ENCODE data around the gene DNAH10.

DNAH10 gene

GRCh38 chr12:123950476-123951349 lies 188.6 kb downstream of the DNAH10 start:
- DNase-seq, result no peak

- DNase-seq, result no peak
Observed at GRCh38 chr12:123951467-123951866, 189.4 kb downstream of the DNAH10 start.

GRCh38 chr12:123952037-123952436 lies 189.9 kb downstream of the DNAH10 start:
- no peak for DNase-seq

GRCh38 chr12:123954647-123955350 lies 192.7 kb downstream of the DNAH10 start:
- no peak for DNase-seq

GRCh38 chr12:123956249-123956648 lies 194.1 kb downstream of the DNAH10 start:
- DNase-seq, result no peak

GRCh38 chr12:123957196-123957595 lies 195.1 kb downstream of the DNAH10 start:
- no peak for DNase-seq

GRCh38 chr12:123958462-123958861 lies 196.4 kb downstream of the DNAH10 start:
- DNase-seq, result no peak

GRCh38 chr12:123958876-123959275 lies 196.8 kb downstream of the DNAH10 start:
- DNase-seq, result no peak

- no peak for DNase-seq
Observed at GRCh38 chr12:123960029-123960735, 198.1 kb downstream of the DNAH10 start.

GRCh38 chr12:123960856-123961255 lies 198.8 kb downstream of the DNAH10 start:
- DNase-seq, result no peak

- no peak for DNase-seq
Observed at GRCh38 chr12:123961585-123962345, 199.7 kb downstream of the DNAH10 start.

- DNase-seq, result no peak
Observed at GRCh38 chr12:123962513-123962912, 200.4 kb downstream of the DNAH10 start.

GRCh38 chr12:123963821-123964220 lies 201.7 kb downstream of the DNAH10 start:
- no peak for DNase-seq

GRCh38 chr12:123965382-123965781 lies 203.3 kb downstream of the DNAH10 start:
- no peak for DNase-seq

GRCh38 chr12:123966596-123966995 lies 204.5 kb downstream of the DNAH10 start:
- no peak for DNase-seq

- no peak for DNase-seq
Observed at GRCh38 chr12:123967121-123967586, 205.1 kb downstream of the DNAH10 start.

- DNase-seq, result no peak
Observed at GRCh38 chr12:123971449-123971769, 209.3 kb downstream of the DNAH10 start.

GRCh38 chr12:123971770-123972456 lies 209.8 kb downstream of the DNAH10 start:
- peak; percentile 55 to 63 for DNase-seq

GRCh38 chr12:123972457-123973401 lies 210.6 kb downstream of the DNAH10 start, which contains the start of the genes CCDC92 and ZNF664:
Gene CCDC92, minus strand, starts transcription at chr12:123972831. Its CDS starts 28,526 bp downstream, at chr12:123944305.
Gene ZNF664, plus strand, starts transcription at chr12:123973215. Its CDS starts 38,930 bp downstream, at chr12:124012145.
- DNase-seq, result peak; percentile 93 to 97

- DNase-seq, result peak in 1 of 2 experiments; percentile 26
Observed at GRCh38 chr12:123973552-123974341, 211.6 kb downstream of the DNAH10 start.
